ENCODE results near the gene BRIP1.

DNA sequence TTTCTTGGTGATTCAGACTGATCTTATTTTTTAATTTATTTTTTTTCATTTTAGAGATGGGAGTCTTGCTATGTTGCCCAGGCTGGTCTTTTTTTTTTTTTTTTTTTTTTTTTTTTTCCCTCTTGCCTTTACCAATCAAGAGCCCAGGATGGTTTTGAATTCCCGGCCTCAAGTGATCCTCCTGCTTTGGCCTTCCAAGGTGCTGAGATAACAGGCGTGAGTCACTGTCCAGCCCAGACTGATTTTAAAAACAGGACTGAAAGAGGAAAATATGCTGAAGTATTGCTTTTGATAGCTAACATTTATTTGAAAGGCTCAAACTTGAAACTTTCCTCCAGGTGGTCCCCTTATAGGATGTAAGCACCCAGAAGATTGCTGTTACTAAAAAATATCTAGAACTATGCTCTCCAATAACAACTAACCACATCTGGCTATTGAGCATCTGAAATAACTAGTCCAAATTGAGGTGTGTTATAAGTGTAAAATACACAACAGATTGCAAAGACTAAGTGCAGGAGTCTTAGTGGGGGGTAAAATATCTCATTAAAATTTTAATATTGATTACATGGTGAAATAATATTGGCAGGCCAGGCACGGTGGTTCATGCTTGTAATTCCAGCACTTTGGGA is 15.8 kb upstream of the BRIP1 start:
- TF ChIP-seq, protein P1, sequence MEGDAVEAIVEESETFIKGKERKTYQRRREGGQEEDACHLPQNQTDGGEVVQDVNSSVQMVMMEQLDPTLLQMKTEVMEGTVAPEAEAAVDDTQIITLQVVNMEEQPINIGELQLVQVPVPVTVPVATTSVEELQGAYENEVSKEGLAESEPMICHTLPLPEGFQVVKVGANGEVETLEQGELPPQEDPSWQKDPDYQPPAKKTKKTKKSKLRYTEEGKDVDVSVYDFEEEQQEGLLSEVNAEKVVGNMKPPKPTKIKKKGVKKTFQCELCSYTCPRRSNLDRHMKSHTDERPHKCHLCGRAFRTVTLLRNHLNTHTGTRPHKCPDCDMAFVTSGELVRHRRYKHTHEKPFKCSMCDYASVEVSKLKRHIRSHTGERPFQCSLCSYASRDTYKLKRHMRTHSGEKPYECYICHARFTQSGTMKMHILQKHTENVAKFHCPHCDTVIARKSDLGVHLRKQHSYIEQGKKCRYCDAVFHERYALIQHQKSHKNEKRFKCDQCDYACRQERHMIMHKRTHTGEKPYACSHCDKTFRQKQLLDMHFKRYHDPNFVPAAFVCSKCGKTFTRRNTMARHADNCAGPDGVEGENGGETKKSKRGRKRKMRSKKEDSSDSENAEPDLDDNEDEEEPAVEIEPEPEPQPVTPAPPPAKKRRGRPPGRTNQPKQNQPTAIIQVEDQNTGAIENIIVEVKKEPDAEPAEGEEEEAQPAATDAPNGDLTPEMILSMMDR (conservative IDR thresholded peaks at IDR 0.05; ENCODE audit: low read depth, low read length) = no peak
- TF ChIP-seq EZH2 (IDR thresholded peaks at IDR 0.05; ENCODE audit: borderline replicate concordance, low read depth, low read length, poor library complexity, severe bottlenecking) = no peak

Measured in A673 (cell line).